GM21367 (cell line): ENCODE measurements around the gene LMO1.

Source experiments
- ATAC-seq: cut with Tn5 transposase; IDR thresholded peaks from one replicate; pipeline ENCODE4 v1.9.1; 2021; ENCODE audit not compliant: unreplicated experiment

The LMO1 gene

GRCh38 chr11:8229299-8230177 lies 34.1 kb downstream of the LMO1 start:
- no peak for ATAC-seq

DNA sequence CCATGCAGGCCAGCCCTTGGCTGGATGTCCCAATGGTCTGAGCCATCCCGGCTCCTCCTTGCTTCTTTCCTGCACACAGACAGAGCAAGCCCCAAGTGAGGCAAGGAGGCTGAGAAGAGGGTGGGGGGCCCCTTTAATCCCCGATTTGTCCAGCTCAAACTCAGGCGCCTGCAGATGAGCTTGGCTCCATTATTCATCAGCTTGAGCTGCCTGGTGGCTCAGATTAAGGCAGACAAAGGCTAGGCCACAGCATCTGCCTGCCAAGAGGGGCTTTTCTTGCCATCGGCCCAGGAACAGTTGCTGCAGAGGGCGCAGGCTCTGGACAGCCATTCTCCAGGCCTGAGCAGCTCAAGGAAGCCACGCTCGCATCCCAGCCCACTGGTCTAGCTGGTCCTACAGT lies 35.4 kb downstream of the LMO1 start:
- ATAC-seq = no peak

GRCh38 chr11:8227156-8228152 lies 36.2 kb downstream of the LMO1 start:
- no peak for ATAC-seq

- ATAC-seq = no peak
Observed at GRCh38 chr11:8225589-8226036, 38.1 kb downstream of the LMO1 start.

- ATAC-seq = no peak
Observed at GRCh38 chr11:8224711-8225110, 39.0 kb downstream of the LMO1 start.

DNA sequence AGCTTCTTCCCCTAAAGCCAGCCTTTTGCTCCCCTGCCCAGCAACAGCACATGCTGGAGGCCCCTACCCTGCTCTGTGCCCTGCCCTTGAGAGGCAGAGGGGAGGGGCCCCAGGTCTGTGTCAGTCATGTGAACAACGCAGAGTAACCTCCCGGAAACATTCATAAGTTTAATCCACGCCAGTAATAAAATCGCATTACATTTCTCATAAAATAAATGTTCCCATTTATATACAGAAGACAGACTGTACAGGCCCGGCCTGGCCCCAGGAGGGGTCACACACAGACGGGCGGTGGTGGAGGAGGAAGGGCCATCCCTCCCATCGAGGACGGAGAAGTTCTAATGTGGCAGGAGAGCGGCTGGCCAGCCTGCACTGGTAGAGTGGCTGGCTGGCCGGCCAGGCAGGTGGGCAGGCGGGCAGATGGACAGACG lies 39.5 kb downstream of the LMO1 start:
- ATAC-seq = no peak

DNA sequence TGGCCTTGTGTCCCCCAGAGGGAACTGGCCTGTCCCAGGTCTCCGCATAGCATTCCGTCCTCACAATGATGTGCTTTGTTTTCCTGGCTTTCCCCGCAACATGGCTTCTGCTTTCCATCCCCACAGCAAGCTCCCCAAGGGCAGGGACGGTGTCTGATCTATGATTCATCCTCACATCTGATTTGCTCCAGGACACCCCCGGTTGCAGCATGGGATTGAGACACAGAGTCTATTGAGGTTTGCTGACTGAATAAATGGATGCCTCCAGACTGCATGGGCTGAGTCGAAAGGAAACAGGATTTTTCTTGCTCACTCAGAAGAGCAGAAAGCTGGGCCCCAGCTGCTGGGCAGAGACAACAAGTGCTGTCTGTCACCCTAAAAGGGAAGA lies 40.2 kb downstream of the LMO1 start:
- no peak for ATAC-seq

- no peak for ATAC-seq
Observed at GRCh38 chr11:8222820-8223512, 40.7 kb downstream of the LMO1 start.

GRCh38 chr11:8221917-8222495 lies 41.7 kb downstream of the LMO1 start:
- ATAC-seq = no peak

GRCh38 chr11:8221046-8221723 lies 42.5 kb downstream of the LMO1 start:
- no peak for ATAC-seq

- no peak for ATAC-seq
Observed at GRCh38 chr11:8220261-8221045, 43.2 kb downstream of the LMO1 start.

DNA sequence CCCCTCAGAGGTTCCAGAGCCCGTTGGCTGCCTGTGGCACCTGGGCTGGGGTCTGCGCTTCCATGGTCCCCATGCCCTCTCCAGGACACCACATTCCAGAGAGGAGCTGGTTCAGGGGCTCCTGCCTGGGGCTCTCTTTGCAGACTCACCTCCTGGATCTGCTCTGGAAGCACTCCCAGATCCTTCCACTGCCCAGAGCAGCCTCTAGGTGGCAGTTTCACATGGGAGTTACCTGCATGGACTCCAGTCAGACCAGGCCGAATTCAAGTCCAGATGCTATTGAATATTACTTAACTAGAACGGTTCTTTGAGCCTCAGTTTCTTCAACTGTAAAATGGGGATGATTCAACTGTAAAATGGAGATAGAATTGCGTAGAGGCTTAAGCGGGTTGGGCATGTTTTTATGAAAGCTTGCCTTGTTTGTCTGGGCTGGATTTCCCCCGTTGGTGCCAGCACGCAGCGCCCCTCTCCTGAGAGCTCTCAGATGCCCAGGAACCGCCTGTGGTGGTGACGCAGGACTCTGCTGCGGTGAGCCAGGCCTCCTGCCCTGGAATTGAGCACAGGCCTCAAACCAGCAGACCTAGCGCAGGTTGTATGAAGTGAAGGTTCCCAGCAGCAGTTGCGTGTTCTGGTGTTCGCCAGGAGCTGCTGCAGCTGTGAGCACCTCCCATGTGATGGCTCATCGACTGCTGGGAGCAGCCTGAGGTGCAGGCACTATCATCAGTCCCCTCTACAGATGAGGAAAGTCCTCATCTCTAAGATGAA lies 44.2 kb downstream of the LMO1 start:
- no peak for ATAC-seq

GRCh38 chr11:8218840-8219239 lies 44.8 kb downstream of the LMO1 start:
- no peak for ATAC-seq

GRCh38 chr11:8218409-8218808 lies 45.3 kb downstream of the LMO1 start:
- ATAC-seq = no peak

- ATAC-seq = no peak
Observed at GRCh38 chr11:8217926-8218325, 45.8 kb downstream of the LMO1 start.

GRCh38 chr11:8217136-8217535 lies 46.5 kb downstream of the LMO1 start:
- ATAC-seq = no peak

DNA sequence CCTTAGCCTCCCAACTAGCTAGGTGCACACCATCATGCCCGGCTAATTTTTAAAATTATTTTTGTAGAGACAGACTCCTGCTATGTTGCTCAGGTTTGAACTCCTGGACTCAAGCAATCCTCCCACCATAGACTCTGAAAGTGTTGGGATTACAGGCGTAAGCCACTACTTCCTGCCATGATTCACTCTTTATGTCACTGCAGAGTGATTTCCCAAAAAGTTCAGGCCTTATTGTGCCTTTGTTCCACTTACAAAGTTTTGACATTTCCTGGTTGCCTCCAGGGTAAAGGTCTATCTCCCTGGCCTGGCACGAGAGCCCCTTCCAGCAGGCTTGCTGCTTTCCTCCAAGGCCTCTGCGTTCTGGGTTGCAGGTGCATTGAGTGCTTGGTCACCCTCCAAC lies 50.3 kb downstream of the LMO1 start:
- no peak for ATAC-seq

GRCh38 chr11:8209208-8209807 lies 54.4 kb downstream of the LMO1 start:
- no peak for ATAC-seq
